ENCODE measurements around the gene GPR35. TPM values are rescaled to one million over a fixed set of nuclear protein-coding genes. Genes with fewer than 3 reads are reported as not detected.

The GPR35 gene
- total and polyA plus RNA-seq, 2 donors (not counting 1 experiment from before 2014, with no cell fraction given) = 1.2 TPM; not detected in 1

DNA sequence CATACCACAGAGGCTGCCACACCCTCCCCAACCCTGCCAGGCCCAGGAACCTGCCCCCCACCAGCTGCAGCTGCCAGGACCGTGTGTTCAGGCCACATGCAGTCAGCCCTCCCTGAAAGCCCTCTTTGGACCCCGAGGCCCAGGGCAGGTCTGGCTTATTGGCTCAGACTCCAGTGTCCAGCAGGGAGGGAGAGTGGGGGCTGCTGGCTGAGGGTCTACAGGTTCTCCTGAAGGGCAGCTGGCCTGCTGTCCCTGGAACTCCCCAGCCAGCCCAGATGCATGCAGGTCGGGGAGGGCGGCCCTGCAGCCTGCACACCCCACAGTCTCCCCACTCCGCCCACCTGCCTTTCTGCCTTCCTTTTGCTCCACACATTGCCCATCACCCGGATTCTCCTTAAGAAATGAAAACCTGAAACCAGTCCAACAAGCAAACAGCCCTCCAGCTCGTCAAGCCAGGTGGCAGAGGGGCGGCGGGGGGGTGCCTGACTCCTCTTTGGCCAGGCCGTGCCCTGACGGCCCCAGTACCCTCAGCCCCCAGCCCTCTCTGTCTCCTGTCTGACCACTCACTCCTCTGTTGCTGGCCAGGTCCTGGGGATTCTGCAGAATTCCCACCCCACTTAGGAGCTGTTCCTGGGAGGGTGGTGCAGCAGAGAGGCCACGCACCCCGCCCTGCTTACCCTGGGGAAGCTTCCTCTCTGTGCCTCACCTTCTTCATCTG is 18.0 kb downstream of the GPR35 start:
- Histone ChIP-seq H3K79me2 (ENCODE audit: control insufficient read depth, insufficient read depth, low read length) (no peaks in the 10 kb centered on the region), H3K4me2 (ENCODE audit: extremely low read depth, insufficient read depth, low read length) (no peak overlapping the region), H3K27ac (ENCODE audit: insufficient read depth, low read length) (no peak overlapping the region), H3K36me3 (ENCODE audit: control insufficient read depth, insufficient read depth, low read length) (no peaks in the 10 kb centered on the region), H3K27me3 (ENCODE audit: control insufficient read depth, insufficient read depth, low read length) (peaks cover 1% of the 10 kb centered on the region), H3K9me3 (ENCODE audit: control insufficient read depth, insufficient read depth, low read depth, low read length) (no peaks in the 10 kb centered on the region), H3K4me3 (replicated peaks in 1 of 4; ENCODE audit: control extremely low read depth in 1 of 4, insufficient read depth in 1 of 4, low read depth in 3 of 4, low read length in 4 of 4) (no peak overlapping the region), H4K20me1 (ENCODE audit: control insufficient read depth, extremely low read depth, insufficient read depth, low read length) (no peaks in the 10 kb centered on the region), H3K4me1 (ENCODE audit: control insufficient read depth, extremely low read depth, insufficient read depth, low read length) (no peaks in the 10 kb centered on the region), H2AFZ (ENCODE audit: low read length) (no peak overlapping the region), H3K9ac (ENCODE audit: insufficient read depth, low read length) (no peak overlapping the region)
- TF ChIP-seq CTCF (conservative IDR thresholded peaks at IDR 0.05 in 1 of 2, IDR thresholded peaks at IDR 0.05 in 1 of 2; ENCODE audit: low read depth in 1 of 2, low read length in 2 of 2) = no peak
- TF ChIP-seq EZH2 (IDR thresholded peaks at IDR 0.05; ENCODE audit: low read length, missing control alignments) = no peak
- no peak for DNase-seq (ENCODE audit: low read depth in 2 of 2)

DNA sequence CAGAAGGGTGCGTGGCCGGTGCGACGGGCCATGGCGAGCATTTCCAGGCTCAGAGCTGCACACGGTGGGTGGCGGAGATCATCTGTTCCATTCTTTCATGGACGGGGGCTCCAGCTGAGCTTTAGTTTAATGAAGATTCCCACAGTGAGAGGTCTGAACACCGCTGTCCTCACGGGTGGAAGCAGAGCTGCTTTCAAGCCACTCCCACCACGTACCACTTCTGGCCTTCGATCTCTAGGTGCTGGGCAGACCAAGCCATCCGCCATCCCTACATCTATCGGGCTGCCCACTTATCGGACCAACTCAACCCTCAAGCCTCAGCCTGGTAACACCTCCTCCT is 18.5 kb downstream of the GPR35 start:
- H3K4me2 ChIP-seq (ENCODE audit: extremely low read depth, insufficient read depth, low read length) = no peak overlapping the region
- no peak for TF ChIP-seq CTCF (conservative IDR thresholded peaks at IDR 0.05 in 1 of 2, IDR thresholded peaks at IDR 0.05 in 1 of 2; ENCODE audit: low read depth in 1 of 2, low read length in 2 of 2)
- TF ChIP-seq EZH2 (IDR thresholded peaks at IDR 0.05; ENCODE audit: low read length, missing control alignments) = no peak
- no peaks in the 10 kb centered on the region for H3K4me1 ChIP-seq (ENCODE audit: control insufficient read depth, extremely low read depth, insufficient read depth, low read length)
- peaks cover 4% of the 10 kb centered on the region for H3K27me3 ChIP-seq (ENCODE audit: control insufficient read depth, insufficient read depth, low read length)
- no peak overlapping the region for H3K27ac ChIP-seq (ENCODE audit: insufficient read depth, low read length)
- H4K20me1 ChIP-seq (ENCODE audit: control insufficient read depth, extremely low read depth, insufficient read depth, low read length) = no peaks in the 10 kb centered on the region
- H3K79me2 ChIP-seq (ENCODE audit: control insufficient read depth, insufficient read depth, low read length) = no peaks in the 10 kb centered on the region
- no peak for DNase-seq (ENCODE audit: low read depth in 2 of 2)
- H3K9me3 ChIP-seq (ENCODE audit: control insufficient read depth, insufficient read depth, low read depth, low read length) = no peaks in the 10 kb centered on the region
- no peak overlapping the region for H3K9ac ChIP-seq (ENCODE audit: insufficient read depth, low read length)
- H3K36me3 ChIP-seq (ENCODE audit: control insufficient read depth, insufficient read depth, low read length) = no peaks in the 10 kb centered on the region
- H2AFZ ChIP-seq (ENCODE audit: low read length) = no peak overlapping the region
- H3K4me3 ChIP-seq (replicated peaks in 1 of 4; ENCODE audit: control extremely low read depth in 1 of 4, insufficient read depth in 1 of 4, low read depth in 3 of 4, low read length in 4 of 4) = no peak overlapping the region

- H3K27ac ChIP-seq (ENCODE audit: insufficient read depth, low read length) = no peak overlapping the region
- no peaks in the 10 kb centered on the region for H3K79me2 ChIP-seq (ENCODE audit: control insufficient read depth, insufficient read depth, low read length)
- H3K27me3 ChIP-seq (ENCODE audit: control insufficient read depth, insufficient read depth, low read length) = peaks cover 4% of the 10 kb centered on the region
- H3K4me1 ChIP-seq (ENCODE audit: control insufficient read depth, extremely low read depth, insufficient read depth, low read length) = no peaks in the 10 kb centered on the region
- H3K9ac ChIP-seq (ENCODE audit: insufficient read depth, low read length) = no peak overlapping the region
- H3K9me3 ChIP-seq (ENCODE audit: control insufficient read depth, insufficient read depth, low read depth, low read length) = no peaks in the 10 kb centered on the region
- no peaks in the 10 kb centered on the region for H4K20me1 ChIP-seq (ENCODE audit: control insufficient read depth, extremely low read depth, insufficient read depth, low read length)
- no peak overlapping the region for H2AFZ ChIP-seq (ENCODE audit: low read length)
- H3K36me3 ChIP-seq (ENCODE audit: control insufficient read depth, insufficient read depth, low read length) = no peaks in the 10 kb centered on the region
- H3K4me2 ChIP-seq (ENCODE audit: extremely low read depth, insufficient read depth, low read length) = no peak overlapping the region
- DNase-seq (ENCODE audit: low read depth in 2 of 2) = no peak
- H3K4me3 ChIP-seq (replicated peaks in 1 of 4; ENCODE audit: control extremely low read depth in 1 of 4, insufficient read depth in 1 of 4, low read depth in 3 of 4, low read length in 4 of 4) = no peak overlapping the region
- no peak for TF ChIP-seq CTCF (conservative IDR thresholded peaks at IDR 0.05 in 1 of 2, IDR thresholded peaks at IDR 0.05 in 1 of 2; ENCODE audit: low read depth in 1 of 2, low read length in 2 of 2)
- no peak for TF ChIP-seq EZH2 (IDR thresholded peaks at IDR 0.05; ENCODE audit: low read length, missing control alignments)
These were observed 18.9 kb downstream of the GPR35 start for GRCh38 chr2:240644171-240644651.
